ENCODE measurements around the gene FN3K. TPM values are rescaled to one million over a fixed set of nuclear protein-coding genes. Genes with fewer than 3 reads are reported as not detected.
A peak's percentile ranks its signal among the peaks of the same experiment; 100 is the strongest.

Gene FN3K
- total and polyA plus RNA-seq, 2 of the 13 experiments (the other 11 are each of a cell fraction or from before 2014, with no cell fraction given), result 3.5 to 12.2 TPM

DNA sequence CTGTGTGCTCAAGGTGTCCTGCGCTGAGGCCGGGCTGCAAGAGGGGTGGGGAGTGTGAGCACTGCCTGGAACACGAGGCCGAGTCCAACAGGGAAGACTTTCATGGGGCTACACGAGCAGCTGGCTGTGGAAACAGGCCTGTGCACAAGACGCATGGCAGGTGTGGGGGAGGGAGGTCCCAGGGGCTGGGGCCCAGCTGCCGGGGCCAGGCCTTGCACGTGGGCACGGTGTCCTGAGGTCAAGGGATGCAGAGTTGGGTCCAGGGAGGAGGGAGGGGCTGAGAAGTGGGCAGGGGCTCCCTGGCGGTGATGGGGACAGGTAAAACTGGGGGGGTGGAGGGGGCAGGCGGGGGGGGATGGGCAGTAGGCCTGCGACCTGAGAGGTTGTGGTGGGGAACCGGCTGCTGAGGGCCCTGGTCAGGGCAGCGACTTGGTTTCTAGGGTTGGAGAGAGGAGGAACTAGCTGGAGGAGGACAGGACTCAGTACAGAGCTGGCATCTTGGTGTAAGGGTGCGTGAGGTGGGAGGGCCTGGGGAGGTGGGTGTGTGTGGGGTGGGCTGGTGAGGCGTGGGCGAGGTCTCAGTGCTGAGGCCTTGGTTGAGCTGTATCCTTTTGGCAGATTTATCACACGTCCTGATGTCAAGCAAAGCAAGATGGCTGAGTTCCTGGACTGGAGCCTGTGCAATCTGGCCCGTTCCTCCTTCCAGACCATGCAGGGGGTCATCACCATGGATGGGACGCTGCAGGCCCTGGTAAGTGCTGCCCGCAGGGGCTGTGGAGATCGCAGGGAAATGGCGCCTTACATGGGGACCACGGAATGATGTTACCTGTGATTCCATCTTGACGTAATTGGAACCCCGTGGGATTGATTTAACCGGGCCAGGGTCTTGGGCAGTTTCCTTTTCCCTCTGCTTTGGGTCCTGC is 45.8 kb downstream of the FN3K start:
- TF ChIP-seq ZNF75D (CRISPR knock-in tag; IDR thresholded peaks at IDR 0.05; ENCODE audit: borderline replicate concordance) (no peak), ZBTB10 (CRISPR knock-in tag; IDR thresholded peaks at IDR 0.05; ENCODE audit: borderline replicate concordance) (no peak), REPIN1 (CRISPR knock-in tag; IDR thresholded peaks at IDR 0.05; ENCODE audit: borderline replicate concordance, low read depth) (no peak), FUBP1 (CRISPR knock-in tag; IDR thresholded peaks at IDR 0.05; ENCODE audit: borderline replicate concordance) (0 out of 2 replicates have a peak, but pooled peaks have one; percentile 39), ZNF550 (CRISPR knock-in tag; IDR thresholded peaks at IDR 0.05; ENCODE audit: borderline replicate concordance) (peak; percentile 77; the same call in 1 of the 2 replicates), ISX (CRISPR knock-in tag; conservative IDR thresholded peaks at IDR 0.05) (no peak), DMAP1 (CRISPR knock-in tag; IDR thresholded peaks at IDR 0.05) (peak; percentile 22; the same call in 1 of the 2 replicates), ZNF251 (CRISPR knock-in tag; IDR thresholded peaks at IDR 0.05) (no peak), ZNF619 (CRISPR knock-in tag; IDR thresholded peaks at IDR 0.05) (0 out of 2 replicates have a peak, but pooled peaks have one; percentile 53)
- Histone ChIP-seq H4K20me1 (ENCODE audit: insufficient read depth, low read length) (no peaks in the 10 kb centered on the region), H3K9ac (ENCODE audit: insufficient read depth, low read depth, low read length) (no peak overlapping the region), H3K27ac (ENCODE audit: extremely low read length, insufficient read depth, low read length) (no peak overlapping the region), H2AFZ (ENCODE audit: low read length) (no peak overlapping the region), H3K9me3 (ENCODE audit: low read length) (no peaks in the 10 kb centered on the region), H3K36me3 (replicated peaks in 1 of 2; ENCODE audit: control insufficient read depth in 1 of 2, insufficient read depth in 2 of 2, low read length in 2 of 2) (peaks cover 16 to 36% of the 10 kb centered on the region in 2 experiments; a peak in 4 of 5 replicates), H3K4me3 (replicated peaks in 1 of 3; ENCODE audit: insufficient read depth in 1 of 3, low read depth in 2 of 3, low read length in 3 of 3) (no peak overlapping the region), H3K79me2 (ENCODE audit: insufficient read depth, low read length) (no peaks in the 10 kb centered on the region), H3K4me2 (ENCODE audit: low read depth, low read length) (no peak overlapping the region), H3K27me3 (ENCODE audit: control insufficient read depth in 1 of 2, insufficient read depth in 2 of 2, low read length in 2 of 2) (no peaks in the 10 kb centered on the region), H3K4me1 (ENCODE audit: insufficient read depth, low read length) (no peaks in the 10 kb centered on the region)
- no TSS peak for BruUV-seq (replicated peaks)
- intact Hi-C loops (cut with micrococcal nuclease; ENCODE audit: unreplicated experiment) (no loop called here), in situ Hi-C loops (cut with HindIII; ENCODE audit: extremely low pct_ligation_motif_present, low pct_unique_long_range_greater_than_20kb) (loop anchor here (5.0 kb wide), 1 partner anchor 146 kb away; no protein-coding TSS in a partner anchor)
- FAIRE-seq (no peak), ATAC-seq (peak; percentile 56), DNase-seq (ENCODE audit: low spot score) (no peak)
- 83% methylated on average over 27 of the region's 27 CpGs for WGBS (ENCODE audit: low lambda C conversion rate)
- ChIA-PET POLR2A (no interaction called here), CTCF (ENCODE audit: low intra/inter-chr PET ratio, low total read pairs) (interaction anchor here (0.7 to 2.6 kb wide), 6 partner anchors 113 to 424 kb away, joined by 3 to 21 read pairs (median 12); no protein-coding TSS in a partner anchor)
